Testis (tissue), 2 donors: Measurements from ENCODE around the gene IL3.

ENCODE experiments used
- POLR2A ChIP-seq: fragments of 450-650 bp; IDR thresholded peaks from one replicate; pipeline ENCODE4 v1.6.1; 2017; ENCODE audit warnings: antibody characterized with exemption, mild to moderate bottlenecking, moderate library complexity
- TF ChIP-seq, protein P1 (sequence below), 3 experiments: fragments of 450-650 bp in 2 of 3; fragments of 200-600 bp in 1 of 3; sonication (generic) in 1 of 3; IDR thresholded peaks; one replicate each; pipeline ENCODE4 v1.5.1; 2016 to 2019; ENCODE audit warnings: antibody characterized with exemption in 3 of 3, mild to moderate bottlenecking in 2 of 3, moderate library complexity in 1 of 3

DNA sequence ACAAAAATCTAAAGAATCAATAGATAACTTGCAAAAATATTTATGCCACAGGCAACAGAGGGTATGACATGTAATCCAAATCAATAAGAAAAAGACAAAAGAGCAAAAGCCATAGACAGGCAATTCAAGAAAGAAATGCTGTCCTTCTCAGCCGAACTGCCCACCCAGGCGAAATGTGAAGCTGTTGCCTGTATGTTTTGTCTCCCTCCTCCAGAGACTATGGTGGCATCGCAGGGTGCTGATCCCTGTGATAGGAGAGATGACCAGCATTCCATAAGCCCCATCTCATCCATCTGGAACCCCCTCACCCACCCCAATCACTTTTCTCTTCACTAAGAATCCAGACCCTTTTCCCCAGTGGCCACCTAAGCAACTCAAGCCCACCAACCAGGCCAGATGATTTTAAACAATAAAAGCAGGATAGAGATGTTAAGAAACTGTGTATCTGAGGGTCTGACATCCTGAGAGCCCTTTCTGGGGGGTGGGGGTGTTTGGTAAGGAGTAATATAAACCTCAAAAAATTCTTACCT, 43.7 kb upstream of the IL3 start:
- TF ChIP-seq, protein P1, sequence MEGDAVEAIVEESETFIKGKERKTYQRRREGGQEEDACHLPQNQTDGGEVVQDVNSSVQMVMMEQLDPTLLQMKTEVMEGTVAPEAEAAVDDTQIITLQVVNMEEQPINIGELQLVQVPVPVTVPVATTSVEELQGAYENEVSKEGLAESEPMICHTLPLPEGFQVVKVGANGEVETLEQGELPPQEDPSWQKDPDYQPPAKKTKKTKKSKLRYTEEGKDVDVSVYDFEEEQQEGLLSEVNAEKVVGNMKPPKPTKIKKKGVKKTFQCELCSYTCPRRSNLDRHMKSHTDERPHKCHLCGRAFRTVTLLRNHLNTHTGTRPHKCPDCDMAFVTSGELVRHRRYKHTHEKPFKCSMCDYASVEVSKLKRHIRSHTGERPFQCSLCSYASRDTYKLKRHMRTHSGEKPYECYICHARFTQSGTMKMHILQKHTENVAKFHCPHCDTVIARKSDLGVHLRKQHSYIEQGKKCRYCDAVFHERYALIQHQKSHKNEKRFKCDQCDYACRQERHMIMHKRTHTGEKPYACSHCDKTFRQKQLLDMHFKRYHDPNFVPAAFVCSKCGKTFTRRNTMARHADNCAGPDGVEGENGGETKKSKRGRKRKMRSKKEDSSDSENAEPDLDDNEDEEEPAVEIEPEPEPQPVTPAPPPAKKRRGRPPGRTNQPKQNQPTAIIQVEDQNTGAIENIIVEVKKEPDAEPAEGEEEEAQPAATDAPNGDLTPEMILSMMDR (IDR thresholded peaks at IDR 0.05): no peak
- TF ChIP-seq POLR2A: no peak
